Measurements from ENCODE around the gene STT3A. TPM values are rescaled to one million over a fixed set of nuclear protein-coding genes. Genes with fewer than 3 reads are reported as not detected.

STT3A gene
- total RNA-seq, 1 donor from 2014 or later = 187 TPM

- Histone ChIP-seq H3K4me3 (ENCODE audit: low read depth, low read length) (peak overlapping the region; percentile 57), H3K27me3 (ENCODE audit: control insufficient read depth, insufficient read depth, low read length) (no peaks in the 10 kb centered on the region), H3K36me3 (ENCODE audit: control insufficient read depth, insufficient read depth, low read length) (no peaks in the 10 kb centered on the region)
- DNase-seq (ENCODE audit: low read depth) = no peak
- TF ChIP-seq, protein P1, sequence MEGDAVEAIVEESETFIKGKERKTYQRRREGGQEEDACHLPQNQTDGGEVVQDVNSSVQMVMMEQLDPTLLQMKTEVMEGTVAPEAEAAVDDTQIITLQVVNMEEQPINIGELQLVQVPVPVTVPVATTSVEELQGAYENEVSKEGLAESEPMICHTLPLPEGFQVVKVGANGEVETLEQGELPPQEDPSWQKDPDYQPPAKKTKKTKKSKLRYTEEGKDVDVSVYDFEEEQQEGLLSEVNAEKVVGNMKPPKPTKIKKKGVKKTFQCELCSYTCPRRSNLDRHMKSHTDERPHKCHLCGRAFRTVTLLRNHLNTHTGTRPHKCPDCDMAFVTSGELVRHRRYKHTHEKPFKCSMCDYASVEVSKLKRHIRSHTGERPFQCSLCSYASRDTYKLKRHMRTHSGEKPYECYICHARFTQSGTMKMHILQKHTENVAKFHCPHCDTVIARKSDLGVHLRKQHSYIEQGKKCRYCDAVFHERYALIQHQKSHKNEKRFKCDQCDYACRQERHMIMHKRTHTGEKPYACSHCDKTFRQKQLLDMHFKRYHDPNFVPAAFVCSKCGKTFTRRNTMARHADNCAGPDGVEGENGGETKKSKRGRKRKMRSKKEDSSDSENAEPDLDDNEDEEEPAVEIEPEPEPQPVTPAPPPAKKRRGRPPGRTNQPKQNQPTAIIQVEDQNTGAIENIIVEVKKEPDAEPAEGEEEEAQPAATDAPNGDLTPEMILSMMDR (IDR thresholded peaks at IDR 0.05; ENCODE audit: insufficient read depth, low read length, poor library complexity, severe bottlenecking) = no peak
Observed at GRCh38 chr11:125591649-125592304, 875 bp upstream of the STT3A start.

GRCh38 chr11:125593114-125593820, 615 bp downstream of the STT3A start:
- DNase-seq (ENCODE audit: low read depth) = no peak
- Histone ChIP-seq H3K36me3 (ENCODE audit: control insufficient read depth, insufficient read depth, low read length) (no peaks in the 10 kb centered on the region), H3K4me3 (ENCODE audit: low read depth, low read length) (peak overlapping the region; percentile 65), H3K27me3 (ENCODE audit: control insufficient read depth, insufficient read depth, low read length) (no peaks in the 10 kb centered on the region)
- TF ChIP-seq, protein P1 (IDR thresholded peaks at IDR 0.05; ENCODE audit: insufficient read depth, low read length, poor library complexity, severe bottlenecking) = no peak

- H3K4me3 ChIP-seq (ENCODE audit: low read depth, low read length) = no peak overlapping the region
- no peak for DNase-seq (ENCODE audit: low read depth)
- H3K36me3 ChIP-seq (ENCODE audit: control insufficient read depth, insufficient read depth, low read length) = no peaks in the 10 kb centered on the region
- no peaks in the 10 kb centered on the region for H3K27me3 ChIP-seq (ENCODE audit: control insufficient read depth, insufficient read depth, low read length)
- TF ChIP-seq, protein P1 (IDR thresholded peaks at IDR 0.05; ENCODE audit: insufficient read depth, low read length, poor library complexity, severe bottlenecking) = no peak
Observed at GRCh38 chr11:125594958-125595357, 2.3 kb downstream of the STT3A start.

- no peak for DNase-seq (ENCODE audit: low read depth)
- Histone ChIP-seq H3K4me3 (ENCODE audit: low read depth, low read length) (no peak overlapping the region), H3K27me3 (ENCODE audit: control insufficient read depth, insufficient read depth, low read length) (no peaks in the 10 kb centered on the region), H3K36me3 (ENCODE audit: control insufficient read depth, insufficient read depth, low read length) (no peaks in the 10 kb centered on the region)
- TF ChIP-seq, protein P1 (IDR thresholded peaks at IDR 0.05; ENCODE audit: insufficient read depth, low read length, poor library complexity, severe bottlenecking) = no peak
Observed at GRCh38 chr11:125600663-125601062, 8.0 kb downstream of the STT3A start.

DNA sequence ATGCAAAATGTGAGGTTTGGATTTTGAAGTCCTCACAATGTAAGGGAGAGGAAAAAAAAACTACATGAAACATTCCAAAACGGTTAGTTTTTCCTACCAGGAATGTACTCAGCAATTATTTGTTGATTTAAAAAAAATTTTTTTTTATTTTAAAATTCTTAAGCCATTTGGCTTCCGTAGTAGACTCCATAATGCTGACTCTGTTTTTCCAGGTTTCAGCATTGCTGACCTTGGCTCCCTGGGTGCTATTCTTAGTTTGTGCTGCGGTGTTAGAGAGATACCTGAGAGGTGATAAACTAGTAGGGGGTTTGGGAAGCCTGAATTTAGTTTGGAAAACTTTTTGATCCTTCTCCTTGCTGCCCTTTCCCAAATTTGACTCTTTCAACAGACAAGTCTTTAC, 10.6 kb downstream of the STT3A start:
- no peak for DNase-seq (ENCODE audit: low read depth)
- TF ChIP-seq, protein P1 (IDR thresholded peaks at IDR 0.05; ENCODE audit: insufficient read depth, low read length, poor library complexity, severe bottlenecking) = no peak
- no peaks in the 10 kb centered on the region for H3K27me3 ChIP-seq (ENCODE audit: control insufficient read depth, insufficient read depth, low read length)
- H3K36me3 ChIP-seq (ENCODE audit: control insufficient read depth, insufficient read depth, low read length) = peaks cover 2% of the 10 kb centered on the region
- H3K4me3 ChIP-seq (ENCODE audit: low read depth, low read length) = no peak overlapping the region
